Measurements from ENCODE around the gene CELA2A.
"Not testable (repeated sequence)": the region's sequence is repeated elsewhere in the genome, so short reads cannot be mapped to it uniquely, and the experiment has no call there.

Gene CELA2A

DNA sequence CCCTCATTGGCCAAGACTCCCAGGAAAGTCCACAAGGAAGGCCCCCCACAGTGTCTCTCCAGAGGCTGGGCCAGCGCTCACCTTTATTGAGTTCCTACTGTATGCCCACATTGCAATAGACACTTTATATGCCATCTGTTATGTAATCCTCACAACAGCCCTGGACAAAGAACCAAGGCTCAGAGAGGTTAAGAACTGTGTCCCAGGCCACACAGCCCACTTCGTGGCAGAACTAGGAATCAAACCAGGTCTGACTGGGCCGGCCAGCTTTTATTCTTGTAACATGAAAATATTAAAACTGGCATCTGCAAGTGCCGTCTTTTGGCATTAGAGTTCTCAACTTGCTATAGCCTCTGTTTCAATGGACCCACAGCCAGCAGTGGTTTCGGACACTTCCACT, 13.8 kb upstream of the CELA2A start:
- DNase-seq (ENCODE audit: insufficient read length, low spot score) (no peak), FAIRE-seq (no peak)

DNA sequence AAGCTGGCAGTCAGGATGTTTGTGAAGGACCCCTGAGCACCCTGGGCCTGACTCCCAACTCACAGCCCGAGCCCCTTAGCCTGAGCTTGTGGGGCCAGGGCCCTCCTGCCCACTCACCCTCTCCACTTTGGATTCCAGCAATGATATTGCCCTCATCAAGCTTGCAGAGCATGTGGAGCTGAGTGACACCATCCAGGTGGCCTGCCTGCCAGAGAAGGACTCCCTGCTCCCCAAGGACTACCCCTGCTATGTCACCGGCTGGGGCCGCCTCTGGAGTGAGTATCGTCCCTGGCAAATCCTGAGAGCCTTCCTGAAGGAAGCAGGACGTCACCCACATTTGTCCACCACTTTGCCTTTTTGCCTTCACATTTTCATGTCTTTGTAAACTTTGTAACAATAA, 13.3 kb upstream of the CELA2A start:
- no peak for DNase-seq (ENCODE audit: insufficient read length, low spot score)
- no peak for FAIRE-seq

DNA sequence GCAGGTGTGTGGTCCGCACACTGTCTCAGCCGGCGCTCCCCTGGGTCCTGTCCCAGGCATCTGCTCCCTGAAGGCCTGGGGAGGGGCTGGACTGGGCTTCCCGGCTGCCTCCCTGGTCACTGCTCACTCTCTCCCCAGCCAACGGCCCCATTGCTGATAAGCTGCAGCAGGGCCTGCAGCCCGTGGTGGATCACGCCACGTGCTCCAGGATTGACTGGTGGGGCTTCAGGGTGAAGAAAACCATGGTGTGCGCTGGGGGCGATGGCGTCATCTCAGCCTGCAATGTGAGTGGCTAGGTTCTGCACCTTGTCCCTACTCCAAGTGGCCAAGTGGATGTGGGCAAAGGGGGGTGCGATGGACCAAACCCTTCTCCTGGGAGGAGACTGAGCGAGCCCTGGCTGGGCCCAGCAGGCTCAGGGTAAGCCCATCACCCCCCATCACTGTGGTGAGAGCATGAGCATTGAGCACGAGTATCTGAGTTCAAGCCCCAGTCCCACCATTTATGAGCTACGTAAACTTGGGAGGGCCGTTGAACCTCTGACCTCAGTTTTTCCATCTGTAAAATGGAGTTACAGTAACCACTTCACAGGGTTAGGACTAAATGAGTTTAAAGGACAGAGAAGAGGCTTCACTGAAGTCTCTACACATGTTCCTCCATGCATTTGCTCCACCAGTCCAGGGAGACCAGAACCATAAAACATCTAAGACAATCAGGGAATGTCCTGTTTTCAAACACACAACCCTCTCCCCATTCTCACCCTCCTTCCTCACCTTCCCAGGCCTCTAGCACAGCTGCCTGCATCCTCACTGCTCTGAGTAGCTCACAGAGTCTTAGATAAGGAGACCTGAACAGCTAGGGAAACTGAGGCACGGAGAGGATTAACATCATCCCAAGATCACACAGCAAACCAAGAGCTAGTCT, 11.8 kb upstream of the CELA2A start:
- DNase-seq (ENCODE audit: insufficient read length, low spot score) (no peak), FAIRE-seq (no peak)

GRCh38 chr1:15445390-15446122, 11.0 kb upstream of the CELA2A start:
- no peak for FAIRE-seq
- no peak for DNase-seq (ENCODE audit: insufficient read length, low spot score)

DNA sequence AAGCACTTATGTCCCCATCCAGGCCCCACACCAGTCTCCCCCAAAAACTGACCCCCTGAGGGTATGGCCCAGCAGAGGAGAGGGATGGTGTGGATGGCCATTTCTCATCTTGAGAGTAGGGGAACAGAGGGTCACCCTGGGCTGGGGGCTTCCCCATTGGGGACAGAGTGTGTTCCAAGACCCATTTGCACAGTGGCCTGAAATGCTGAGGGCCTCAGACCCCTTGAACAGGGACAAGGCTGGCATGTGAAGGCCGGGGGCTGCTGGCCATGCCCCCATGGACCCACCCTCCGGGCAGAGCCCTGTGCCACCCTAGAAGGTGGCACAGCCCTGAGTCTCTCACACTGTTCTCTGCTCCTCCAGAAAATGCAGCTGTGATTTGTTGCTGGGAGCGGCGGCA, 10.3 kb upstream of the CELA2A start:
- FAIRE-seq: no peak
- no peak for DNase-seq (ENCODE audit: insufficient read length, low spot score)

DNA sequence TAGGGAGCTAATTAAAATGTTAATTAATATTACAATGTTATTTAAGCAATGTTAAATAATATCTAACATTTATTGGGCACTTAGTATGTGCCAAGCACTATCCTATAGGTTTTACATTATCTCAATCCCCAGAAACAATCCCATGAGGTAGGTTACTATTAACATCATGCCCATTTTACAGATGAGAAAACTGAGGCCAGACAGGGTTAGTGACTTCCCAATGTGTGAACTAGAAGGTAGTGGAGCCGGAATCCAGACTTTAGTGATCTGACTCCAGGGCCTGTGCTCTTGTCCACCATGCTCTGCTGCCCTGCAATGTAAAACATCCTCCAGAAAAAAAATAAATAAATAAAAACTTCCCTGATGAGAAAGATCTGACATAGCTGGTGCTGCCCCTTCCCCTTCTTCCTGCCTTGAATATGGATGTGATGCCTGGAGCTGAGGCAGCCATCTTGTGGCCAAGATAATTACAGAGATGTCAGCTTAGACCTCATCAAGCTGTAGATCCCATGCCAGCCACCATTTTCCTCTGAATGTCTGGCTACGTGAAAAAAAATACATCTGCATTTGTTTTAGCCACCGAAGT, 7.6 kb upstream of the CELA2A start:
- FAIRE-seq: no peak

GRCh38 chr1:15449567-15449966, 7.0 kb upstream of the CELA2A start:
- no peak for FAIRE-seq
- no peak for DNase-seq (ENCODE audit: insufficient read length, low spot score)

More for the DNA sequence above, 7.6 kb upstream of the CELA2A start:
- no peak for DNase-seq (ENCODE audit: insufficient read length, low spot score)

DNA sequence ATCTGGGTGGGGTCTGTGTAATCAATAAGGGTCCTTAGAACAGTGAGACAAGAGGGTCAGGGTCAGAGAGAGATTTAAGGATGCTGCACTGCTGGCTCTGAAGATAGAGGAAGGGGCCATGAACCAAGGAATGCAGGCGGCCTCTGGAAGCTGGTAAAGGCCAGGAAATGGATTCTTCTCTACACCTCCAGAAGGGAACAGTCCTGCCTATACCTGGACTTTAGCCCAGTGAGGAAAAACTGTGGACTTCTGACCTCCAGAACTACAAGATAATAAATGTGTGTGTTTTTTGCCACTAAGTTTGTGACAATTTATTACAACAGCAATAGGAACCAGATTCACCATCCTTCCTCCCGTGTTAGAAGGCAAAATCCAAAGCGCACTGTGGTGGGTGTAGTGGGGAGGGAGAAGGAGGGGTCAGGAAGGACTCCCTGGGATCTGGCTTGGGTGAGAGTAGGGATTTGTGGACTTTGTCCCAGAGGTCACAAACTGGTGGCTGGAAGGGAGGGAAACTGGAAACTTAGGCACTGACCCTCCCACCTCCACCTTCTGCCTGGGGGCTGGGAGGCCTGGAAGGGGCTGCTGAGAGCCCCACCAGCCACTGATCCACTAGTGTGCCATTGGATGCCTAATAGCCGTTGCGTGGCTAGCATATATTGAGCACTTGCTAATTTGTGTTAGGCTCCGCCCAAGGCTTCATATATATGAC, 5.4 kb upstream of the CELA2A start:
- FAIRE-seq: no peak
- DNase-seq (ENCODE audit: insufficient read length, low spot score): no peak

DNA sequence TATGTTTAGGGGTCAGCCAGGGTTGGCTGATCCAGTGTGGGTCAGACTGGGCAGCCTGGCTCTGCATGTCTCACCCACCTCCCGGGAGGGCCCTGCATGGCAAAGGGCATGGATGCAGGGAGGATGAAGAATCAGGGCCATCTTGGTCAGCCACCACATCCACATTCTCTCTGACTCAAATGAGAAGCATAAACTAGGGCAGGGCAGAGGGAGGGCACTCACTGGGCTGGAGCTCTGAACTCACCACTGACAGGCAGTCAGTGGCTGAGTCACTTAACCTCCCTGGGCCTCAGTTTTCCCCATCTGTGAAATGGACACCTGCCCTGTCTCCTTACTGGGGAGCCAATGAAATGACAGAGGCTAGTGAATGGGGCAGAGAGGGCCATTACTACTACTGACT, 4.3 kb upstream of the CELA2A start:
- FAIRE-seq: no peak
- DNase-seq (ENCODE audit: insufficient read length, low spot score): no peak

DNA sequence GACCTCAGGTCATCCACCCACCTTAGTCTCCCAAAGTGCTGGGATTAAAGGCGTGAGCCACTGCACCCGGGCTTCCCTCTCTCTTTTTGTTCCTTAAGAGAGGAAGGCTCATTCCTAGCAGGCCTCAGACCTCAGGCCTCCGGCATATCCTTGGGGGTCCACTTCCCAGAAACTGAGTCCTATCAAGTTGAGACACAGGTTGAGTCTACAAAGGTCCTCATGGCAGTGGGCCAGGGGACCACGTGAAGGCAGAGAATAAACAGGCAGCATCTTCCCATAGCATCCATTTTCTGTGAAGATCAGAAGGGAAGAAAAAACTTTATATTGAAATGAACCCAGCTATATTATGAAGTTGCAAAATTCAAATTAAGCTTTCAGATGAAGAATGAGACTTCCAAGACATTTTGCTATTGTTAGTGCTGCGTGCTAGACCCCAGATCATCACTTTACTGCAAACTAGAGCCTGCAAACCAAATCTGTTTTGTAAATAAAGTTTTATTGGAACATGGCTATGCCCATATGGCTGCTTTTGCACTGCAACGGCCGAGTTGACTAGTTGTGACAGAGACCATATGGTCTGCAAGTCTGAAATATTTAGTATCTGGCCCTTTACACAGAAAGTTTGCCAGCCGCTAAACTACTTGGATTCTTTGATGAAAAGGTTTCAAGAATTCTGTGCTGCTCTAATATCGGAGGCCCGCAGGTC, 3.5 kb upstream of the CELA2A start:
- DNase-seq (ENCODE audit: insufficient read length, low spot score) (no peak), FAIRE-seq (no peak)

- no peak for FAIRE-seq
These were observed 2.8 kb upstream of the CELA2A start for GRCh38 chr1:15453734-15454133.

GRCh38 chr1:15454256-15454655, 2.3 kb upstream of the CELA2A start:
- FAIRE-seq (no peak), DNase-seq (ENCODE audit: insufficient read length, low spot score) (no peak)

More at GRCh38 chr1:15453734-15454133, 2.8 kb upstream of the CELA2A start:
- no peak for DNase-seq (ENCODE audit: insufficient read length, low spot score)

DNA sequence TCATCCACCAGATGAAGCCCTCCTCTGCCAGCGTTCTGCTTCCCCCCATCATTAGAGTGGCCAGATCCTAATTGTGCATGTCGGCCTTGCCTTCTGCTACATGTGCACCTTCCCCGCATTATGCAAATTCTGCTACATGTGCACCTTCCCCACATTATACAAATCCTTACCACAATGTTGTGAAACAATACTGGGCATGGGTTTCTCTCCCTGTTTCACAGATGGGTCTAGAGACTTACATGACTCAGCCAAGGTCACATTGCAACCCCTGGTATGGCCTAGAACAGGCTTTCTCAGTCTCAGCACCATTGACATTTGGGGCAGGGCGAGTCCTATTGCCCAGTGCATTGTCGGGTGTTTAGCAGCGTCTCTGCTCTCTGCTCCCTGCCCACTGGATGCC, 1.0 kb upstream of the CELA2A start:
- FAIRE-seq: no peak
- DNase-seq (ENCODE audit: insufficient read length, low spot score): no peak

DNA sequence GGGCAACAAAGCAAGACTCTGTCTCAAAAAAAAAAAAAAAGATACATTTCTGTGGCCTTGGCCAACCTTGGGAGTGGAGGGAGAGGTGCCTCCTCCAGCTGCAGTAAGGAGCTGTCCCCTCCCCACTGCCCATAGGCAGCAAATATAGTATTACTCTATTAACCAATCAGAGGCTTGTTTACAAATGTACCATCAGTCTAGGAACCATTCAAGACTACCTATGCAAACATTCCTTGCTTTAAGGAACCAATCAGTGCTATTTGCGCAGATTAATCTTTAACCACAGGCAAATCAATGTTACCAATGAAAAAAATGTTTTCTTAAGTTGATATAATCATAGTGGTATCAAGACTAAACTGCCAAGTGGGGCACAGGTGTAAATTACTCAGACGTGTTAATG, 1.1 kb downstream of the CELA2A start:
- FAIRE-seq (no peak), DNase-seq (ENCODE audit: insufficient read length, low spot score) (no peak)

DNA sequence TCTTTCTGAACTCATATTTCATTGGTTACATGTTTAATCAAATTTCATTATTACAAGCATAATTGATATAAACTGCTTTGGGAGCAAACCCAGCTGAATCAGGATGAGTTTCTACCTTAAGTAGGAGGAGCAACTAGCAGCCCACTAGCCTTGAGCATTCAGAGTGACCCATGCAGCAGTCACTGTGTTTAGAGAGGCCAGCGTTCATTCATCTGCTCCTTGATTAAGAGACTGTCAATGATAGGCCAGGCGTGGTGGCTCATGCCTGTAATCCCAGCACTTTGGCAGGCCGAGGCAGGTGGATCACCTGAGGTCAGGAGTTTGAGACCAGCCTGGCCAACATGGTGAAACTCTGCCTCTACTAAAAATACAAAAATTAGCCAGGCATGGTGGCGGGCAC, 1.9 kb downstream of the CELA2A start:
- FAIRE-seq: not testable (repeated sequence)

DNA sequence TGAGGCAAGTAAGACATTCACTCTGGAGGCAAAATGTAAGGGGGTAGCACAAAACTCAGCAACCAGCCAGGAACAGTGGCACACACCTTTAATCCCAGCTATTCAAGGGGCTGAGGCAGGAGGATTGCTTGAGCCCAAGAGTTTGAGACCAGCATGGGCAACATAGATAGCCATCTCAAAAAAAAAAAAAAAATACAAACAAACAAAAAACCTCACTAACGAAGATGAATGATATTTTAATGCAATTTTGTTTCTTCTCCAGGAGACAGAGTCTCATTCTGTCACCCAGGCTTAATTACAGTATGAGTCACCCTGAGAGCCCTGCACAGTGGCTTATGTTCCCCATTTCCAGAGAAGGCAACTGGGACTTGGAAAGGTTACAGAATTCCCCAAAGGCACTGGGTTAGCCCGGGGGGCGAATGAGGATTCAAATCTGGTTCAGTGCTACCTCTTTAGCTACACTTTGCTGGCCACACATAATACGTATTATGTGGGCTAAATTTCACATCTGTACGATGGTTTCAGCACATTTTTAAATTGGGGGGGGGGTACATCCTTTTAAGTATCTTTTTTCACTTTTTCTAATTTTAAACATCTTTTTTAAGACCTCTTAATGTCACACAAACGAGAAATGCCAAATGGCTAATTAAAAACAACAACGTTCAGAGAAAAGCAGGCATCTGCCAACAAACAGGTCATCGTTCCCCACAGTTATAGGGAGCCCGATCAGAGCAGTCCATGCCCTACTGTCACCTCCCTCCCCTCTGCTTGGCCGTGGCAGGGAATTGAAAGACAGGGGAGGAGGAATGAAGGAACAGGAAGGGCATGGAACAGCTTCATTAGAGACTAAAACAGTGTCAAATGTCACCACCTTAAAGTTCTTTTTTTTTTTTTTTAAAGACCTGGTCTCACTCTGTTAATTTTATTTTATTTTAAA, 3.5 kb downstream of the CELA2A start:
- DNase-seq (ENCODE audit: insufficient read length, low spot score) (no peak), FAIRE-seq (no peak)

More for the DNA sequence above, 1.9 kb downstream of the CELA2A start:
- DNase-seq (ENCODE audit: insufficient read length, low spot score): not testable (repeated sequence)

DNA sequence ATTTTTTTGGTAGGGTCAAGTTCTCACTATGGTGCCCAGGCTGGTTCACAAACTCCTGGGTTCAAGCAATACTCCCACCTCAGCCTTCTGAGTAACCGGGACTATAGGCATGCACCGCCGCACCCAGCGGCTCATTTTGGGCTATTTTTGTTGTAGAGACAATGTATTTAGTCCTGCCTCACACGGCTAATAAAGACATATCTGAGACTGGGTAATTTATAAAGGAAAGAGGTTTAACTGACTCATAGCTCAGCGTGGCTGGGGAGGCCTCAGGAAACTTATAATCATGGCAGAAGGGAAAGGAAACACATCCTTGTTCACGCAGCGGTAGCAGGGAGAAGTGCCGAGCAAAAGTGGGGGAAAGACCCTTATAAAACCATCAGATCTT, 4.2 kb downstream of the CELA2A start:
- DNase-seq (ENCODE audit: insufficient read length, low spot score): no peak
- no peak for FAIRE-seq

- FAIRE-seq; DNase-seq (ENCODE audit: insufficient read length, low spot score): not testable (repeated sequence)
These were observed 6.7 kb downstream of the CELA2A start for GRCh38 chr1:15463064-15463800.

Data from GM19239 (cell line).